NCI-H2081 (cell line): ENCODE data around the gene RBBP7.

ENCODE experiments used
- DNase-seq, 2 experiments: peaks; one replicate each; lab custom pipeline; 2025; lab: John Stamatoyannopoulos, UW

The RBBP7 gene

GRCh38 chrX:16825264-16826035 lies 44.7 kb downstream of the RBBP7 start:
- DNase-seq: no peak

GRCh38 chrX:16822723-16823122 lies 47.4 kb downstream of the RBBP7 start:
- no peak for DNase-seq

- no peak for DNase-seq
These were observed 50.5 kb downstream of the RBBP7 start for GRCh38 chrX:16819634-16820033.

GRCh38 chrX:16814597-16814996 lies 55.6 kb downstream of the RBBP7 start:
- DNase-seq: no peak

GRCh38 chrX:16807976-16808542 lies 62.1 kb downstream of the RBBP7 start:
- no peak for DNase-seq

GRCh38 chrX:16807548-16807947 lies 62.6 kb downstream of the RBBP7 start:
- DNase-seq: no peak

GRCh38 chrX:16804923-16805464 lies 65.2 kb downstream of the RBBP7 start:
- no peak for DNase-seq

GRCh38 chrX:16797841-16798240 lies 72.3 kb downstream of the RBBP7 start:
- DNase-seq: no peak

GRCh38 chrX:16797358-16797757 lies 72.8 kb downstream of the RBBP7 start:
- no peak for DNase-seq

GRCh38 chrX:16796298-16796697 lies 73.9 kb downstream of the RBBP7 start:
- no peak for DNase-seq
